ENCODE results near the gene TGM5.
"Not testable (repeated sequence)": the region's sequence is repeated elsewhere in the genome, so short reads cannot be mapped to it uniquely, and the experiment has no call there.

Gene TGM5

GRCh38 chr15:43244092-43244491 lies 22.6 kb downstream of the TGM5 start:
- no peak for DNase-seq

GRCh38 chr15:43243020-43243645 lies 23.6 kb downstream of the TGM5 start:
- DNase-seq = no peak

- peak; percentile 23 for DNase-seq
These were observed 24.1 kb downstream of the TGM5 start for GRCh38 chr15:43242616-43243015.

GRCh38 chr15:43241100-43241499 lies 25.6 kb downstream of the TGM5 start:
- DNase-seq = no peak

DNA sequence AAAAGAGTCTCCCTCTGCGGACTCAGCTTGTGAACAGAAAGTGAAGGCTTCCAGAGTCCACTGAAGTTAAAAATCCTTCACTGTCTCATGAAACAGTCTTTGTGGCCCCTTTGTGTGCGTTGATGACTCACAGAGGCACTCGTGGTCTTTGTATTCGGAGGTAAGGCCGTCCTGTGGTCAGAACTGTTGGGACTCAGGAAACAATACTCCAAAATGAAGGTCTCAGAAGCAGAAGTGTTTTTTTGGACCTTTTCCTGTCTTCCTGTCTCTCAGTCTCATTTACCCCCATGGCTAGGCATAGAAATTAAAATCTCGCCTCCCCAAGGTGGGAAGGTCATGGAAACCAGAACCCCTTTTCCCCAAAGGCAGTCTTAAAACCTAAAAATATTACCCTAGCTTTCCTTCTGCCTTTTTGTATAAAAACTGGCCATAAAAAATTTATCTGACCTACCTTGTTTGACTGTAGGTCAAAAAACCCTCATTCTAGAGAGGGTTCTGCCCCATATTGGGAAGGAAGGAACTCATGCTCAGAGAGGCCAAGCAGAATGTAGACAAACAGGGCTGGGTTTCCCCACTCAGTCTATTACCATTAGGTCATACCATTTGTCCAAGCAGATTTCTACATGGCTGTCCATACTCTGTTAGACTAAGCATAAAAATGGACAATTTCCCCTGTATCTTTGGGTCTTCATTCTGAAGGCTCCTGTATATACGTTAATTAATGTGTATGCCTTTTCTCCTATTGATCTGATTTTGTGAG lies 26.8 kb downstream of the TGM5 start:
- no peak for DNase-seq

DNA sequence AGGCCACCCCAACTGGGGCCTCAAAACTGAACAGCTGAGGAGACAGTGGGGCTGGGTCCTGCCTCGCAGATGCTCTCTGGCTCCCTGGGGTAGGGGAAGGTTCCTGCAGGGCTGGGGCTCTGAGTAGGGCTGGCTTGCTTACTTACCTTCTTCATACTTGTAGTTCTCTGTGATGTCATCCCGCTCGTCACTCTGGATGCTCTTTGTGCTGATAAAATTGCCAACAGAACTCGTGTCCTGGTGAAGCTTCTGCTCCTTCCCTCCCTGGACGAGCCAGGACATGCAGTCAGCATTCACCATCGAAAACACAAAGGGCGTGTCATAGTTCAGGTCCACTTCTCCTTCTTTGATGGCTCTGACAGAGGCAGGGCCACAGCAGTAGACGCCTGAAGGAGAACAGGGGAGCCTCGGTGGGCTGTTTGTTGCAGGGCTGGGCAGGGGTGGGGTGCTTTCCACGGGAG lies 28.0 kb downstream of the TGM5 start:
- no peak for DNase-seq

- DNase-seq = peak; percentile 15
These were observed 28.8 kb downstream of the TGM5 start for GRCh38 chr15:43237842-43238470.

DNA sequence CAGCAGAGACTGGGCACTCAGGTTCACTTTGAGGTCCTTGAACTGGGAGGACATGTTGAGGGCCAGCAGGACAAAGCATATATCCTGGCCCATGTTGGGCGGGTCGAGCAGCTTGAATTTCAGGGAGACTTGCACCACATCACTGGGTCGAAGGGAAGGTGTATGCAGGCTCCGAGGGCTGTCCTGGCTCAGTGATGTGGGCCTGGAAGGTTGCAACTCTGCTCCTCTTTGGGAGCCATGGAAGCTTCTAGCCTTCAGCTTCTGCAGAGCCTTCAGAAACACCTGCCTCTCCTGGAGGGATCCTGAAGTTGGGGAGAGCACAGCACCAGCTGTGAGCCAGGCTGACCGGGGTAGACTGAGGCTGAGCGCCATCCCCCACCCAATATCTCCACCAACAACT lies 31.2 kb downstream of the TGM5 start:
- DNase-seq = no peak

DNA sequence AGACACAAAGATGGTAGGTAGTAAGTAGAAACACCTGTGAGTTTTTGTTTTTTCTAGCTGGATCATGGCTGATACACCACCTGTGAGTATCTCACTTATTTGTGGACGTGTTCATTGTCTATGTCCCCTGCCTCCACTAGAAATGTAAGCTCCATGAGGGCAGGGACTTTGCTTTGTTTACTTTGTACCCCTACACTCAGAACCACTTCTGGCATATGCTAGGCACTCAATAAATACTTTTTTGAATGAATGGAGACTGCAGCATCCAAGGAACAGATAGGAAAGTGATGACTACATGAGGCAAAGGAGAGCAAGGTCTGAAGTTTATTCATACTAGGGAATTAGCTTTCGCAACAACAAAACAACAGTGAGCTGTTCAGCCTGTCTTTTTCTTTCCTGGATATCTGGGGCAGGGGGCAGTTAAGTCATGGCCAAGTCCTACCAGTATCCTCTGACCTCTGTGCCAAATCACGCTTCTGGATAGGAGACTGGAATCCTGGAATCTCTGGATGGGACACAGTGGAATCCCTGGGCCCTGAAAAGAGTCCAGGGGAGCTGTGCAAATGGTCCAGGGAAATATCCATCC lies 34.3 kb downstream of the TGM5 start:
- no peak for DNase-seq

- DNase-seq = no peak
These were observed 36.0 kb downstream of the TGM5 start for GRCh38 chr15:43230640-43231115.

DNA sequence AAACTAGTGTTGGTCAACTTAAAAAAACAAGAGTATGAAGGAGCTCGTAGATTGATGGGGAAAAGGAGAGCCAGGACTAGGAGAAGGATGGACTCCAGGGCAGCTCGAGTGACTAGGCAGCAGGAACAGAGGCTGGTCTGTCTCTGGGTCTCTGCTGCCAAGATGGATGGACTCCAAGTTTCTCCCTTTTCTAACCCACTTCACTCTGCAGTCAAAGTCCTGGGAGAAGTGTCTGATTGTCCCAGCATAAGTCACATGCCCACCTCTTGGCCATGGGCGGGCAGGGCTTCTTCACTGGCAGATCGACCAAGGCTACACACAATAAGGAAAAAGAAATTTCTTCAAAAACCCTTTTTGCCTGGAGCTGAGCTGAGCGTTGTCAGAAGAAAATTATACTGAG lies 36.8 kb downstream of the TGM5 start:
- no peak for DNase-seq

GRCh38 chr15:43226436-43227305 lies 40.1 kb downstream of the TGM5 start:
- DNase-seq = no peak

- DNase-seq = not testable (repeated sequence)
These were observed 40.8 kb downstream of the TGM5 start for GRCh38 chr15:43225950-43226255.

DNA sequence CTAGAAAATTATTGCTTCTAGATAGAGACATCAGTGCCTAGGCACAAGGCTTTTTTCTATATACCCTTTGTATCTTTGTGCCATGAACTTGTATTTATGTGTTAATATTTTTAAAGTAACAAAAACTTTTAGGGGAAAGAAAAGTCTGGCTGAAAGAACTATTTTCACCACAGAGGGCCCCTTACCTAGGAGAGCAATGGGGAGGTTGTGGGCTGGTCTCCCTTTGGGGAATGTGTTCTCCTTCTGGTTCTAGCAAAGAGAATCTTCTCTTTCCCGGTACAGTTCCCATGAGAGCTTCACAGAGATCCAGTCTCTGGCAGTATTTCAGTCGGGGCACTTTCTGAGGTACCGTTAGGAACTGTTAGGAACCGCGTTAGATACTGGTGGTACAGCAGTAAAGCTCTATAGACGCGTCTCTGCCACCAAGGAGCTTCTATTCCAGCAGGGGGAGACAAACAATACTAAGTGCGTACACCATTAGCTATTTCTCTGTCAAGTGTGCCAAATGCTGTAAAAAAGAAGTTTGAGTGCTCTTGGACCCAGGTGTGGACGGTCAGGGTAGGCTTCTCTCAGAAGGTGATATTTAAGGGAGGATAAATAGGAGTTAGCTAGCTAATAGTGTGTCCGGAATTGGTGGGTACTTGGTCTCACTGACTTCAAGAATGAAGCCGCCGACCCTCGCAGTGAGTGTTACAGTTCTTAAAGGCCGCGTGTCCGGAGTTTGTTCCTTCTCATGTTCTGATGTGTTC lies 41.4 kb downstream of the TGM5 start:
- no peak for DNase-seq

- no peak for DNase-seq
These were observed 45.3 kb downstream of the TGM5 start for GRCh38 chr15:43221422-43221821.

GRCh38 chr15:43220991-43221403 lies 45.7 kb downstream of the TGM5 start, which contains the start of gene EPB42:
Gene EPB42, minus strand, starts transcription at chr15:43221018. Its CDS starts 193 bp downstream, at chr15:43220825.
- no peak for DNase-seq

DNA sequence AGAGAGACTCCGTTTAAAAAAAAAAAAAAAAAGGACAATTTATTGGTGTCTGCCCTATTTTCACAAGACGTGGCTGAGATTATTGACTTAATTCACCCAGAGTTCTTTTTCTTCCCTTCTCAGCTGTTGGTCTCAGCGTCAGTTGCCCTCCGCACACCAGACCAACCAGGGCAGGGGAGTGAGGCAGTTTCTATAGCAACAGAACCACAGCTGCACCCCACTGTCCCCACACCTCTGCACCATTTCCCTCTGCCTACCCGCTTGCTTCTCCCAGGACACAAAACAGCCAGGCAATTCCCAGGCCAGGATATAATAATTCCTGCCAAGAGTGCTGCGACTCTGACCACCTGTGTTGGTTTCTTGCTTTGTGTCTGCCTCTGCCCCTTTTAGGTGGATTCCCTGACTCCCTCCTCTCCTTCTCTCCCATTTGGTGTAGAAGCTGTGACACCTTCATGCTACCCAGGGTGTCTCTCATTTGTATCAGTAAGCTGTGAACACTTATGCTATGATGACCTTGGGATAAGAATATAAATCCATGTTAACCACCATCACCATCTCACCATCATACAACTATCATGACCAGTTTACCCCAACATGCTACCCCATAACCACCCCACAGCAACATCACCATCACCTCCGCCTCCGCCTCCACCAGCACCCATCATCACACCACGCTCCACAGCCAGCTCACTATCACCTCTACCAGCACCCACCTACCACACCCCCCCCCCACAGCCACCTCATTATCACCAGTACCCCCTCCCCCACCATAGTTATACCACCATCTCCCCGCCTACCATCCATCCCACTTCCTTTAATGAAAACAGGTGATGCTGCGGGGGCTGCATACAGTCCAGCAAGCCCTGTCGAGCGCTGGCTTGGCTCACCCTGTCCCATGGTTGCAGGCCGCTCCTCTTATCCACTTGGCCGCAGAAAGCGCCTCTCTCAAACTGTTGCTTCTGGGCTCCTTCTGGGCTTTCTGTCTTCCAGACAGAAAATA lies 46.5 kb downstream of the TGM5 start:
- DNase-seq = no peak

- no peak for DNase-seq
These were observed 47.6 kb downstream of the TGM5 start for GRCh38 chr15:43218908-43219706.

GRCh38 chr15:43215961-43216360 lies 50.8 kb downstream of the TGM5 start:
- peak; percentile 17 for DNase-seq

All from activated CD8-positive, alpha-beta memory T cell treated with anti-CD3 and anti-CD28 coated beads, Interleukin-2, amount 50 U/mL, for 48 hours (primary cell).